Right lobe of liver (tissue), 4 donors: ENCODE results near the gene AMPD1.

Experiments used
- CTCF ChIP-seq, 4 donors: fragments of 200-600 bp in 3 of 4; fragments of 450-650 bp in 1 of 4; IDR thresholded peaks; one replicate each; pipeline versions ENCODE4 v1.5.1 to v1.8.0; 2016 to 2022; ENCODE audit warnings: antibody characterized with exemption in 4 of 4, mild to moderate bottlenecking in 2 of 4
- POLR2A ChIP-seq: fragments of 450-650 bp; IDR thresholded peaks from one replicate; pipeline ENCODE4 v1.6.1; 2017; ENCODE audit warnings: antibody characterized with exemption, mild to moderate bottlenecking
- donor health status: DM: no; HTN: no; CAD: no.
- donor health status: DM: no; HTN: no; CAD: no.
- donor health status: DM: no; HTN: yes; CAD: no.

- TF ChIP-seq POLR2A (no peak), CTCF (IDR thresholded peaks at IDR 0.05) (no peak)
Observed at GRCh38 chr1:114685851-114686250, 9.5 kb downstream of the AMPD1 start.
